GM18508 (cell line): ENCODE data around the gene MANSC4.

ENCODE experiments used
- ATAC-seq: cut with Tn5 transposase; IDR thresholded peaks from one replicate; pipeline ENCODE4 v1.9.1; 2021; ENCODE audit warnings: moderate number of reproducible peaks; ENCODE audit not compliant: insufficient read depth, unreplicated experiment

Gene MANSC4

GRCh38 chr12:27802511-27802910 is 22.5 kb upstream of the MANSC4 start:
- no peak for ATAC-seq

- ATAC-seq = no peak
Measured at GRCh38 chr12:27801630-27802029, 21.6 kb upstream of the MANSC4 start.

GRCh38 chr12:27800819-27801218 is 20.8 kb upstream of the MANSC4 start:
- ATAC-seq = no peak

- ATAC-seq = no peak
Measured at GRCh38 chr12:27797301-27798025, 17.4 kb upstream of the MANSC4 start.

- no peak for ATAC-seq
Measured at GRCh38 chr12:27796128-27796527, 16.1 kb upstream of the MANSC4 start.

- no peak for ATAC-seq
Measured at GRCh38 chr12:27794818-27795584, 15.0 kb upstream of the MANSC4 start.

GRCh38 chr12:27790179-27790578 is 10.1 kb upstream of the MANSC4 start:
- no peak for ATAC-seq

GRCh38 chr12:27787559-27787958 is 7.5 kb upstream of the MANSC4 start:
- no peak for ATAC-seq

- no peak for ATAC-seq
Measured at GRCh38 chr12:27785882-27786570, 6.0 kb upstream of the MANSC4 start.

GRCh38 chr12:27782481-27782880 is 2.4 kb upstream of the MANSC4 start:
- no peak for ATAC-seq

- ATAC-seq = no peak
Measured at GRCh38 chr12:27781680-27782079, 1.6 kb upstream of the MANSC4 start.

- peak; percentile 22 for ATAC-seq
Measured at GRCh38 chr12:27780612-27781408, 774 bp upstream of the MANSC4 start.

GRCh38 chr12:27779416-27779919 is 568 bp downstream of the MANSC4 start:
- peak; percentile 30 for ATAC-seq

GRCh38 chr12:27778206-27778605 is 1.8 kb downstream of the MANSC4 start:
- no peak for ATAC-seq

GRCh38 chr12:27777141-27777540 is 2.9 kb downstream of the MANSC4 start:
- no peak for ATAC-seq

GRCh38 chr12:27772328-27773049 is 7.5 kb downstream of the MANSC4 start:
- ATAC-seq = no peak

- no peak for ATAC-seq
Measured at GRCh38 chr12:27771481-27772327, 8.3 kb downstream of the MANSC4 start.

- no peak for ATAC-seq
Measured at GRCh38 chr12:27769142-27769673, 10.8 kb downstream of the MANSC4 start.
